Measurements from ENCODE around the gene YPEL5. TPM values are rescaled to one million over a fixed set of nuclear protein-coding genes. Genes with fewer than 3 reads are reported as not detected.

YPEL5 gene
- total RNA-seq, 1 donor from 2014 or later, result 120 TPM

DNA sequence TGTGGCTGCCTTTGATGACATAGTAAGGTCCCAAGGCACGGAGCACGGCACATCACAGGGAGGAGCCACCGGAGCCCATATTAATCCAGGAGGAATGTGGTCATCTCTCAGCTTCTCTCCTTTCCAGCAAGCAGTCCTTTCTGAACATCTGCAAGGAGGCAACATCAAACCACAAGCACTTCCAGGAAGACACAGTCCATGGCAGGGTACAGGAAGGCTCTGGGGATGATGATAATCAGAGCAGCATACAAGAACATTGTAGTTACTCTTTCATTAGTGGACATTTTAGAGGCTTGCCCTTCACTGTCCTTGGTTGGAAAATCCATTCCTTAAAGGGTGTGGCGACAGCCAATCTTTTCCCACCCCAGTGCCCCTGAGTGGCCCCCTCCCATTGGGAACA lies 31.1 kb downstream of the YPEL5 start:
- Mint-ChIP-seq H3K27me3 (ENCODE audit: unreplicated experiment) (no peaks in the 10 kb centered on the region), H3K27ac (ENCODE audit: unreplicated experiment) (no peak overlapping the region), H3K4me1 (ENCODE audit: unreplicated experiment) (no peaks in the 10 kb centered on the region), H3K36me3 (ENCODE audit: low read depth, unreplicated experiment) (no peaks in the 10 kb centered on the region), H3K9me3 (ENCODE audit: unreplicated experiment) (no peaks in the 10 kb centered on the region), H3K4me3 (ENCODE audit: unreplicated experiment) (no peak overlapping the region)
- TF ChIP-seq, protein P1, sequence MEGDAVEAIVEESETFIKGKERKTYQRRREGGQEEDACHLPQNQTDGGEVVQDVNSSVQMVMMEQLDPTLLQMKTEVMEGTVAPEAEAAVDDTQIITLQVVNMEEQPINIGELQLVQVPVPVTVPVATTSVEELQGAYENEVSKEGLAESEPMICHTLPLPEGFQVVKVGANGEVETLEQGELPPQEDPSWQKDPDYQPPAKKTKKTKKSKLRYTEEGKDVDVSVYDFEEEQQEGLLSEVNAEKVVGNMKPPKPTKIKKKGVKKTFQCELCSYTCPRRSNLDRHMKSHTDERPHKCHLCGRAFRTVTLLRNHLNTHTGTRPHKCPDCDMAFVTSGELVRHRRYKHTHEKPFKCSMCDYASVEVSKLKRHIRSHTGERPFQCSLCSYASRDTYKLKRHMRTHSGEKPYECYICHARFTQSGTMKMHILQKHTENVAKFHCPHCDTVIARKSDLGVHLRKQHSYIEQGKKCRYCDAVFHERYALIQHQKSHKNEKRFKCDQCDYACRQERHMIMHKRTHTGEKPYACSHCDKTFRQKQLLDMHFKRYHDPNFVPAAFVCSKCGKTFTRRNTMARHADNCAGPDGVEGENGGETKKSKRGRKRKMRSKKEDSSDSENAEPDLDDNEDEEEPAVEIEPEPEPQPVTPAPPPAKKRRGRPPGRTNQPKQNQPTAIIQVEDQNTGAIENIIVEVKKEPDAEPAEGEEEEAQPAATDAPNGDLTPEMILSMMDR (IDR thresholded peaks at IDR 0.05; ENCODE audit: unreplicated experiment), result no peak
- DNase-seq (ENCODE audit: low spot score), result no peak

DNA sequence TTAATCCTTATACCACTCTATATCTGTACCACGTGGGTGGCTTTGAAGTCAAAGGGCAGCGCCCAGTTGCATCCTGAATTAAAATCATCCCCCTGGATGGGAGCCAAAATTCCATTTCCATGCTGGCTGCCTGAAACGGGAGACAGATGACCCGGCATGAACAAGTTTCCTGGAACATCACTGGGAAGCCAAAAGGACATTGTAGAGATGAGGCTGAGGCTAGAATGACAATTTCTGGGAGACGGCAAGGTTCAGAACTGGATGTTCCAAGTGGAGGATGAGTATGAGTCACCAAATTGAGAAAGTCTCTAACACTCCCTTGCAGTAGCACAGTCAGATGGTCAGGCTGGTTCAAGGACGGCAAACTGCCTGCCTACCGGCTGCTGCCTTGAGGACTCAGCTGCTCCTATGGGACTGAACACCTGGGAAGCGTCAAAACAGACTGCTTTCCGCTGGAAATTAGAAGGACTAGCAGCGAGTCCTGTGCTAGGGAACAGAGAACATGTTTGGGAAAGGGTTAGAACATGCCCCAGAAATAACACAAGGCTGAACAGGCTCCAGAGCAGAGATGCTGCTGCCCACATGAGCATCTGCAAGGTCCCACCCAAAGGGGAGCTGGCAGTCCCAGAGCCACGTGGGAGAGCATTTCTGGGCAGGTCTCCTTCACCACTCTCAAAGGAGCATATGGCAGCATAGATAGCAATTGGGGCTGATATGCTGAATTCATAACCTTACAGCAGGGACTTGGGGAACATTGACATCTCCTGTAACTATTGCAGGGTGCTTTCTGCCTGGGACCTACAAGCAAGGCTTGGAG lies 32.0 kb downstream of the YPEL5 start:
- Mint-ChIP-seq H3K9me3 (ENCODE audit: unreplicated experiment) (no peaks in the 10 kb centered on the region), H3K27ac (ENCODE audit: unreplicated experiment) (no peak overlapping the region), H3K36me3 (ENCODE audit: low read depth, unreplicated experiment) (no peaks in the 10 kb centered on the region), H3K4me1 (ENCODE audit: unreplicated experiment) (no peaks in the 10 kb centered on the region), H3K4me3 (ENCODE audit: unreplicated experiment) (no peak overlapping the region), H3K27me3 (ENCODE audit: unreplicated experiment) (no peaks in the 10 kb centered on the region)
- TF ChIP-seq, protein P1 (IDR thresholded peaks at IDR 0.05; ENCODE audit: unreplicated experiment), result no peak
- DNase-seq (ENCODE audit: low spot score), result no peak

DNA sequence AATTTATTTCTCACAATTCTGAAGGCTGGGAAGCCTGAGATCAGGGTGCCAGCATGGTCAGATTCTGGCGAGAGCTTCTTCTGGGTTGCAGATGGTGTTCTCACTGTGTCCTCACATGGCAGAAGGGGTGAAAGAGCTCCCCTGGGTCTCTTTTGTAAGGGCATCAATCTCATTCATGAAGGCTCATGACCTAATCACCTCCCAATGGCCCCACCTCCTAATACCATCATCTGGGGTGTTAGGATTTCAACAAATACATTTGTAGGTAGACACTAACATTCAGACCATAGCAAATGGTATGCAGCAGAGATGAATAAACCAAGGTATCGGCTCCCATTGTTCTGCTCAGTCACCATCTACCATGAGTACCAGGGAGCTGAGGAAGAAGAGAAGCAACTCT lies 32.7 kb downstream of the YPEL5 start:
- Mint-ChIP-seq H3K9me3 (ENCODE audit: unreplicated experiment) (no peaks in the 10 kb centered on the region), H3K27me3 (ENCODE audit: unreplicated experiment) (no peaks in the 10 kb centered on the region), H3K36me3 (ENCODE audit: low read depth, unreplicated experiment) (no peaks in the 10 kb centered on the region), H3K4me3 (ENCODE audit: unreplicated experiment) (no peak overlapping the region), H3K27ac (ENCODE audit: unreplicated experiment) (no peak overlapping the region), H3K4me1 (ENCODE audit: unreplicated experiment) (no peaks in the 10 kb centered on the region)
- TF ChIP-seq, protein P1 (IDR thresholded peaks at IDR 0.05; ENCODE audit: unreplicated experiment), result no peak
- DNase-seq (ENCODE audit: low spot score), result no peak

DNA sequence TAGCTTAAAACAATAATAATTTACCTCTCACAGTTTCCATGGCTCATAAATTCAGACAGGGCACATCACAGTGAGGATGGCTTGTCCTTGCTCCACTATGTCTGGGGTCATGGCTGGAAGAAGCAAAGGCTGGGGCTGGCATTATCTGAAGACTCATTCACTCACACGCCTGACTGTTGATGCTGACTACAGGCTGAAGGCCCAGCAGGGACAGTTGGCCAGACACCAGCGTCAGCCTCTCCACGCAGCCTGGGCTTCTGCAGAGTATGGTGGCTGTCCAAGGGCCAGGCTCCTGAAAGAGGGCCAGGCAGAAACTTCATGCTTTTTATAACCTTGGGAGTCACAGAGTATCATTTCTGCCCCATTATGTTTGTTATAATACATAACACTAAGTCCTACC lies 33.4 kb downstream of the YPEL5 start:
- Mint-ChIP-seq H3K4me3 (ENCODE audit: unreplicated experiment) (no peak overlapping the region), H3K9me3 (ENCODE audit: unreplicated experiment) (no peaks in the 10 kb centered on the region), H3K27me3 (ENCODE audit: unreplicated experiment) (no peaks in the 10 kb centered on the region), H3K4me1 (ENCODE audit: unreplicated experiment) (no peaks in the 10 kb centered on the region), H3K36me3 (ENCODE audit: low read depth, unreplicated experiment) (no peaks in the 10 kb centered on the region), H3K27ac (ENCODE audit: unreplicated experiment) (no peak overlapping the region)
- TF ChIP-seq, protein P1 (IDR thresholded peaks at IDR 0.05; ENCODE audit: unreplicated experiment), result no peak
- no peak for DNase-seq (ENCODE audit: low spot score)

DNA sequence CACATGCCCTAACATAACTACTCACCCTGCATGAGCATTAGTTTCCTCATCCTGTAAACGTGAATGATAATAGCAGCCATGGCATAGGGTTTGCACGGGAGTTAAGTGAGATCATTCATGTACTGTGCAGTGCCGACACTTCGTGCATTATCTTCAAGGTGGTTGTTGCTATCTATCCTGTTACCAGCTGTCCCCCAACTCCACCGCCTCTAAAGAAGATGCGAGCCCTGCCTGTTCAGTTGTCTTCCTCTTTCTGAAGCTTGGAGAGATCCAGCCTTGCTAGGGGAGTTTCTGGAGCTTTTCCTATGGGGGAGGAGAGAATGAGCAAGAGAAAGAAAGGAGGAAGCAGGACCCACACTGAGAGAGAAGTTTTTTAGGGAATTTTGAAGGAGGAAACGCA lies 34.4 kb downstream of the YPEL5 start:
- Mint-ChIP-seq H3K27ac (ENCODE audit: unreplicated experiment) (no peak overlapping the region), H3K36me3 (ENCODE audit: low read depth, unreplicated experiment) (no peaks in the 10 kb centered on the region), H3K4me1 (ENCODE audit: unreplicated experiment) (no peaks in the 10 kb centered on the region), H3K9me3 (ENCODE audit: unreplicated experiment) (no peaks in the 10 kb centered on the region), H3K27me3 (ENCODE audit: unreplicated experiment) (peaks cover under 1% of the 10 kb centered on the region), H3K4me3 (ENCODE audit: unreplicated experiment) (no peak overlapping the region)
- no peak for DNase-seq (ENCODE audit: low spot score)
- TF ChIP-seq, protein P1 (IDR thresholded peaks at IDR 0.05; ENCODE audit: unreplicated experiment), result no peak
